GM19035 (cell line): Measurements from ENCODE around the gene GSG1.

Source experiments
- ATAC-seq: cut with Tn5 transposase; IDR thresholded peaks from one replicate; pipeline ENCODE4 v1.9.1; 2021; ENCODE audit not compliant: unreplicated experiment

GSG1 gene

DNA sequence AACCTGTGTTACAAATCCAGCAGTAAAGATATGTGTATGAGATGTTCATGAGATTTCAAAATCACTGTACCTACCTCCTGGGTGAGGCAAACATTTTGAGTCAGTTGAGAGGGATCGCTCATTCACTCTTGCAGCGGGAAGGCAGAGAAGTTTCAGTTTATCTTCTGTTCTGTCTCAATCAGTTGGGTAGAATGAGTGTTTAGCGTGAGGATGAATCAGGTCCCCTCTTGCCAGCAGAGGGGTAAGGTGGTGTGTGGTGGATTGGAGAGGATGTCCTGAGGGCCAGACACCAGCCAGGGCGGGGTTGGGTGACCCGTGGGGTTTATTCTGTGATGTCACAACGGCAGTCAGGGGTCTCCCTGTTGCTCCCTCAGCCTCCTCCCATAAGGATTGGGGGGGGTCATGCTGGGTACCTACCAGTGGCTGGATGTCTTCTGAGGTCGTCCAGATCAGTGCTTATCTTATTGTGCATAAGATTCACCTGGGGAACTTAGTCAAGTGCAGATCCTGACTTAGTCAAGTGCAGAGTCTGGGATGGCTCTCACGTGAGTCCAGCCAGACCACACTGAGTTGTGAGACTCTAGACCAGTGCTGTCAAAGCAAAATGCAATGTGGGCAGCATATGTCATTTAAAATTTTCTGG is at the start of gene GSG1:
Gene GSG1, minus strand, starts transcription at position 277 of the 643 bp plus-strand sequence. Its CDS starts 155 bp downstream, at position 122.
- no peak for ATAC-seq

DNA sequence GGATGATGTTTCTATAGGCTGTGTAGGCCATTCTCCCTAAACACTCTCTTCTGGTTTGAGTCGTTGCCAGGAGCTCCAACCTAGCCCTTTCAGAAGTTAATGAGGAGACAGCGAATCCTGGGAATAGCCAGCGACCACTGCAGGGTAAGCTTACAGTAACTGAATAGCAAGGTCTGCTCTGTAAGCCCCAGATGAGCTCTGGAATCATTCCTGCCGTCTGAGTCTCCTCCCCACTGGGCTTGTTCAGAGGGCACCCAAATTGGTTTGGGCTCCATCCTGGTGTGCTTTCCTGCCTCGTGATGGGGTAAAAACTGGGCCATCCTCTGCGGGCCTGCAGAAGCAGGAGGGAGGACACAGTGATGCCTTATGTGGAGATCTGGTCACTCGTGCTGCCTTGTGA is 49.7 kb upstream of the GSG1 start:
- ATAC-seq = no peak

DNA sequence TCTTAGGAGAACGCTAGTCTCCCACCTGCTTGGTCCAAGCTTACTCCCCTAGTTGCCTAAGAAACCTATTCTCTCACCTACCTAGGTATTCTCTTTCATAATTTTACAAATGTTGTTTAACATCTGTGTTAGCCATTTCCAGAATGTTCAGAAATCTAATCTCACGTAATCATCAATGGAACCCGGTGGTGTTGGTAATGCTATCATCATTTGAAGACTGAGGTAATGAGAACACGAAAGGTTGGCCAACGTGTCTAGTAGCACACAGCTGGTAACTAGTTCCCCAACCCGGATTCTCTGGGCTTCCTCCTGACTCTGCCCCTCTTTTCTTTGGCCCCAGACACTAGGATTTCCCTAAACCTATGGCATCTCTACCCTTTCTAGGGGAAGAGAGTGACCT is 49.3 kb upstream of the GSG1 start:
- no peak for ATAC-seq

DNA sequence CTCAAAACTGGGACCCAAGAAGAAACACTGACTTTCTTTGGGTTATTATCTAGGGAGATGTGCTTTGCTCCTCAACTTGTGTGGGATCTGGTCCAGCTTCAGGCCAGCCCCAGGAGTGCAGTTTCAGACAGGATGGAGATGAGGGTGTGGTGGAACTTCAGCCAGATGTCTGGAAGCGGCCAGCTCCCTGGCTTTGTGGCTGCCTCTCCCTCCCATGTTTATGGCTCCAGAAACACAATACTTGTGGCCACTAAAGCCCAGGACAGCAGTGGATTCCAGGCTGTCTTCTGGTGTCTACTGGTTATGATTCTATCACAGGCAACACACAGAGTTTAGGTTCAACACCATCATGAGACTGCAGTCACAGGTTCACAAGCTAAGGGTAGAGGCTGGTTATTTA is 48.8 kb upstream of the GSG1 start:
- no peak for ATAC-seq

DNA sequence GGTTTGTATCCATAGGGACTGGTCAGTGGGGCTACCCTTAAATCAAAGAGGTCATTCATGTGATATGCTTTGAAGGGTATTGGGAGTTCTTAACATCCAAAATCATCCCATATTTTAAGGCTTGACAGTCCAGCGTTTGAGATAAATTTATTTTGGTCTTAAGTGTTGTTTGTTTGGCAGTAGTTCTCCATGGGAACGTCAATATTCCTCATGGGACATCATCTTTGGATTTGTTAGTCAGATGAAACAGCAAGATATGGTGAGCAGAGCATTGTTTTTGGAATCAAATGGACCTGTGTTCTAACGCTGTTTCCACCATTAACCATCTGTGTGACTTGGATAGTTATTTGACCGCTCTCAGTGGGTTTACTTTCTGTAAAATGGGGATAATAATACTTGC is 45.9 kb upstream of the GSG1 start:
- ATAC-seq = no peak

DNA sequence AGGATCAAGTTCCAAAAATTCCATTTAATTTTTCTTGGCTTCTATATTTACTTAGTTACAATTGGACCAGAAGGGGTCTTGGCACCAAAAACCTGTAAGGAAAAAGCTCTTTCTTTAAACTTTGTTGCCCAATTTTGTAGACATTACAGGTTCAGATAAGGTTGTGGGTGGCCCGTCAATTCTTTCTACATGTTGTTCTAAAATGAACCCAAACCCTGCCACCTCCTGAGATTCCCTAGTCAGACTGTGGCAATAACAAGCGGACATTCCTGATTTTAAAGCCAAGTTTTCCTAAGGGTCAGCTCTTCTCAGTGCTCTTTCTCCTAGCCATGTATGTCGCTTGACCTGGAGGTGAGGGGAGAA is 45.0 kb upstream of the GSG1 start:
- ATAC-seq = no peak

DNA sequence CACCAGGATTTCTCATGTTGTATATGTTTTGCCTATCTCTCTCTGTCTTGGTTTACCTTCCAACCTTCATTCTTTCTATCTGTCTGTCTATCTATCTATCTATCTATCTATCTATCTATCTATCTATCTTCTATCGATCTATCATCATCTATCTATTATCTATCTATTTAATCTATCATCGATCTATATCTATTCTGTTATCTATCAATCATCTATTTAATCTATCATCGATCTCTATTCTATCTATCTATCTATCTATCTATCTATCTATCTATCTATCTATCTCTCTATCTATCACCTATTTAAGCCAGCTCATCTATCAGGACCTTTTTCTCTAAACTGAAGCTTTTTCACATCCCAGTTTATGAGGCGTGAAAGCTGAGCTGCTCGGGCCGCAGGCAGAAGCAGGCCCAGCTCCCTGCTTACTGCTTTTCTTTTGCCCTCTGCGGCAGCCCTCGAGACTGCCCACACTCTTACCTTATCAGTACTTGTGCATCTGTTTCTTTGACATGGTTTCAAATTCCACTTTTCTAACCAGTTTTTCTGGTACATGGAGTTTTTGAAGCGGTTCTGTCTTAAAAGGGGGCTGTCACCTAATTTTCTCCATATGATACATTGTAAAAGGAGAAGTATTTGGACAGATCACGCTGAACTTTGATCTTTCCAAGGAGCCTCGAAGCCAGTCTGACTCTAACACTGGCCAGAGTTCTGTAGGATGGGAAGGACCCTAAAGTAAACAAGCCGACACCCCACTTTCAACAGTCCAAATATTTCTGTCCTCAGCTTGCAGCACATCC is 44.4 kb upstream of the GSG1 start:
- ATAC-seq = no peak

DNA sequence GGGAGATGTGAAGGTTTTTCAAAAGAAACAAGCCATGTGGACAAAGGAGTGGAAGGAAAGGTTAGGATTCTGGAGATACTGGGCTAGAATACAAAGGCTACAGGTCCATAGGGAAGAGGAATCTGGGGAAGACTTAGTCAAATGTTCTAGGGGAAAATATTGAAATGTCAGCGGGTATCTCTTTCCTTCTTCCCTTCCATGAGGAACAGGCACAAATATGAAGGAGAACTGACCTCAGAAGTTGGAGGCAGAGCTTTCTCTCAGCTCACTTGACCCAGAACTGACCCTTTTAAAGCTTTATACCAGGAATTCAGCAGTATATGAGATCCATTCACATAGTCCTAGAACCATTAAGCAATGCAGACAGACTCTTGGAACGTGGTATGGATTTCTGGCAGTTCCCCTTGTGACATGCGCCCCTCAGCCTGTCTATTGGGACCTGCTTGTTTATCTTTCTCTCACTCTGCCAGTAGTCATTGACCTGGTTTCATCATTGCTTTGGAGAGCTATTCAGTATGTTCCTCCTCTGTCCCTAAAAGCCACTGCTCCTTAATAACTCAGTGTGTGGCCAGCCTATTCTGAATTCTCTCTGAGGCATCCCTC is 43.0 kb upstream of the GSG1 start:
- no peak for ATAC-seq

DNA sequence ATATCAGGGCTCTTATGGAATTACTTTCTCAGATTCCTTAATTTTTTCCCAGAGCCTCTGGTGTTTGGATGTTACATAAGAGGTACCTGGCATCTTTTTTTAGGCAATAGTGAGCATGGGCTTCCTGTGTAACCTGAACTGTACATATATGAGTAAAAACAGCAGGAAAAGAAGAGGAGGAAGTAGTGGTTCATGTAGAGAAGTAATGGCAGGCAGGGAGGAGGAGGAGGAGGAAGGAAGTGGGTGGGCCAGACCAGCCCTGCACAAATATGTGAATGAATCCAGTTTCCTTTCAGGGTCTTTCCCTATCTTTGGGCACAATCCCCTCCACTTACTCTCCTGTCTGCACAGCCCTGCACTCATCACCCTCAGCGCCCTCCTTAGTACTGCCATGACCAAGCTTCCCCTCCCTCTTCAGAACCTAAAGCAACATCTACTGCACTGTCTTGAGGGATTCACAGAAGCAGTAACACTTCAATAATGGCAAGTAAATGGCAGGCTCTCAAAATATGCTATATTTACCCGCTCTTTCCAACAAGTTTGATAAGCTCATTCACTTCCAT is 40.9 kb upstream of the GSG1 start:
- no peak for ATAC-seq

DNA sequence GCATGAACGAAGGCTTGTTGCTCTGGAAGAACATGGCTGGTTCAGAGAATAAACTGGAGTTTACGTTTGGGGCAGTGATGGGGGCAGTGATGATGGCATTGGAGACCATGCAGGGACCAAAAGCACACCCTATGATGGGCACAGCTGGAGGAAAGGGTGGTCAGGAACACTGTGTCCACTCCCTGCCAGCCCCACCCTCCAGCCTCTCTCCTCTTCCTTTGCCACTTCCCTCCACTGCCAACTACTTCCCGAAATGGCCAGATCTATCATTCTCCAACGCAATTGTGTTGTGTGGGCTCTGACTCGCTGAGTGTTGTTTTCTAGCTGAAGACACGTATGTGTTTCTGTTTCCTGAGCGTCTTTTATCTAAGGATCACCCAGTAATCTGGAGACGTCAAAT is 39.3 kb upstream of the GSG1 start:
- ATAC-seq = no peak

DNA sequence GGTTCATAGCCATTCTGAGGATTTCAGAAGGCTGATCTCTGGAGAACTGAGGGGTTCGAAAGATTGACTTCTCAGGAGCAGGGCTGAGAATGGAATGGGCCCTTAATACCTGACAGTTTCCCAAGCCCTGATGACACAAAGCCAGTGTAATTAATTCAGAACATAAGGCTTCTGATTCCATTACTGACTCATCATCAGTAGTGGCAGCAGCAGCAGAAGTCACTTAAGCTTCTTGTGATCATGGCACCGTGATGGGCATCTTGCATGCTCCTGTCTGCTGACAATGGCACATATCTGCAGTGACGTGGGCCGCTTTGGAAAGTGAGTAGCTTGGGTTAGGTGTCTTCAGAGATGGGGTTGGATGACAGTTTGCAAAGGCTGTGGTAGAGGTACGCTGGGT is 38.2 kb upstream of the GSG1 start:
- no peak for ATAC-seq

DNA sequence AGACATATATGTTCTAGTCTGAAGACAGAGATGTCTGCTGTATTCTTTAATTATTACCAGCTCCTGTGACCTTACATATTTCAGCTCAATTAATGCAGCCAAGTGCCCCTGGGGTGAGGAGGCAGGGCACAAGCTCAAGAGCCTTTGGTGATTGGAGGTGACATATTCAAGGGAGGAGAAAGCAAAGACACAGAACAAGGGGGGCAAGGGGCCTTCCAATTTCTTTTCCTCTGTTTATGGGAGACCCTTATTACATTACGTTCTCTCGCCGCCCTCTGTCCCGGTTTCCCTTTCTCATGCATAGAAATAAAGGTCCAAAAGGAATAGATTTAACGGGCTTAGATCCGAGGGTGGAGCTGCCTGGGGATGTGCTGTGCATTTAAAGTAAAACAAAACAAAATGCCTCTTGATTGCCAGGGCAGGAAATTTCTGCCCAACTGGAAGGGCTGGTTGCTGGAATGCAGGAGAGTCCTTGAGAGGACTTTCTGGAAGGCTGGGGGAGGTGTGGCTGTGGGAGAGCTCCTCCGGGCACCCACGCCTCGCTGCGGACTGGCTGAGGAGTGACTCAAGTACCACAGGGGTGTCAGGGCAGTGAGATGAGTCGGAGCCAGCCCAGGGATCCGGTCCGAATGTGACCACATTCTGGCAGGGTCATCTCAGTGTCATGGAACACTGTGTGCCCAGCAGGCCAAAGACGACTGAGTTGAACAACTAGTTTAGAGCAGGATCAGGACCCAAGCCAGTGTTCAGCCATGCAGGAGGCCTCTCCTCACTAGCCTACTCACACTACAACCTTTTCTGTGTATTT is 32.1 kb upstream of the GSG1 start:
- no peak for ATAC-seq

DNA sequence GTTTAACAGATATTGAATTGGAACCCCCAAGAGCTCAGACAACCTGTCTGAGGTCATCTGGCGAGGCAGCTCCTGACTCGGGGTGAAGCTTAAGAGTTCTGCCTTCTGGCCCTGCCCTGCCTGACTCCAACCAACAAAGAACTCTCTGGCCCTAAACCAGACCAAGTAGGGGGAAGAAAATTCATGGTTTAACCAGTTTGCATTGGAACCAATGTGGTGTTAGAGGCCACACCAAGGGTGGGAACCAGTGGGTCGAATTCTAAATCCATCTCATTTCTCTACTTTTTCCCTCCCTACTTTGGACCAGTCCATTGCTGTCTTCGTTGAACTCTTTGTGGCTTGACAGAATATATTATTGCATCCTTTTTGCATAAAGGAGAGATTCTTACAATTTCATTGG is 30.4 kb upstream of the GSG1 start:
- no peak for ATAC-seq

DNA sequence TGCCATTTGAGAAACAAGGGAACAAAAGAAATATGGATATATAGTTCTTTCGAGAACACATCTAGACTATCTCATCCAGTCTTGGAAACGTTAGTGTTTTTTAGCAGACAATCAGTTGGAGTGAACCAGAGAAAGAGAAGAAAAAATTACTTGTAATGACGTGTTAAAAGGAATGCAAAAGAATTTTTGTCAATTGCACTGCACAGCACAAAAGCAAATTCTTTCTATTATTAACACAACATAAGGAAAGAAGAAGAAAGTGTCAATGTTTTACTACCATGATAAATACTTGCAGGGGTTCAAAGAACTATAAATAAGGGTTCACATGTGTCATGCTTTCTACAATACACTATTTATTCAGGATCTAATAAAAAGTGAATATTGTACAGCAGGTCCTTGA is 27.5 kb upstream of the GSG1 start:
- ATAC-seq = no peak

DNA sequence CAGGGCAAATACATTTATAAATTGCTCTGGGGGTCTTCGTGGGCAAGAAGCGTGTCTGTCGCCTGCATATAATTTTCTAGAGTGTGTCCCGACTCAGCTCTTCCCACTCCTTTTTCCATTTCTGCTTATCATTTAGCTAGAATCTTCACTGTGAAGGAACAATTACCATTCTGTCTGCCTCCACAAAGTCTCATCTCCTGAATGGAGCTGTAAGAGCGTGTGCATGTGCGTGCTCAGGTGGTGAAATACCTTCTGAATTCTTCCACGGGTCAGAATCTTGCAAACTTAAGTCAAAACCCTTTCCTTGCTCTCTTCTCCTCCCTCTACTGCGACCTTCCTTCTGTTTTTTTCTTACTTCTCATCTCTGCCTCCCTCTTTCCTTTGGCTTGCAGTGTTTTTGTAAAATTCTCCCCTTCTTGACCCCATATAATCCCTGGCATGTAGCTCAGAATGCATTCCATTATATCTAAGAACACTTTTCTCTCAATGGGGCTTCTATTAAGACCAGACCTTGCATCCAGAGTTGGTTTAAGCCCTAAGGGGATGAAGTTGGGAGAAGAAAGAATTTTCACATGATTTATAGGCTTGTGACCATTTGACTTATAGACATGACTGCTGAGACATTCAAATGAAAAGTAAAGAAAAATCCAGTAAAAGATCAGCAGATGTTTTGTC is 25.0 kb upstream of the GSG1 start:
- ATAC-seq = no peak

DNA sequence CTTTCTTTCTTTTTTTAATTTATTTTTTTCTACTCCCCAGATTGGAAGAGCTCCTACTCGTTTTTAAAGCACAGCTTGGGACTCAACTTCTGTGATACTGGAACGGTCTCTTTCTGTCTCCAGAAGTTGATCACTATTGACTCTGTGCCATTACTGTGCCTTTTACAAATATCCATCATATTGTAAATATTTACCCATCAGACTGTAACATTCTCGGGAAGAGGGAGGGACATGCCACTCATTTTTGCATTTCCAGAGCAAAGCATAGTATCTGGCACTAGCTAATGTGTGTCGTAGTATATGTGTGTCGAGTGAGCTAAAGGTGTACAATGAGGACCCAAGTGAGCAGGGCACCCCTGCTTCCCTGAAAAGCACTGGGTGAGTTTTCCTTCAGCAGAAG is 24.0 kb upstream of the GSG1 start:
- no peak for ATAC-seq

DNA sequence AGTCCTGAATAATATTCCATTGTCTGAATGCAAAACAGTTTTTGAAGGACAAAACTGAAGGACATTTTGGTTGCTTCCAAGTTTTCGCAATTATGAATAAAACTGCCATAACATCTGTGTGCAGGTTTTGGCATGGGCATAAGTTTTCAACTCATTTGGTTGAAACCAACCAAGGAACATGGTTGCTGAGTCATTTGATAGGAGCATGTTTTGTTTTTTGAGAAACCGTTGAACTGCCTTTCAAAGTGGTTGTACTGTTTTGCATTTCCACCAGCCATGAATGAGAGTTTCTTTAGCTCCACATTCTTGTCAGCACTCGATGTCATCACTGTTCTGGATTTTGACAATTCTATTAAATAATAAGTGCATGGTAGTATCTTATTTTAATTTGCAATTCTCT is 23.0 kb upstream of the GSG1 start:
- ATAC-seq = no peak

DNA sequence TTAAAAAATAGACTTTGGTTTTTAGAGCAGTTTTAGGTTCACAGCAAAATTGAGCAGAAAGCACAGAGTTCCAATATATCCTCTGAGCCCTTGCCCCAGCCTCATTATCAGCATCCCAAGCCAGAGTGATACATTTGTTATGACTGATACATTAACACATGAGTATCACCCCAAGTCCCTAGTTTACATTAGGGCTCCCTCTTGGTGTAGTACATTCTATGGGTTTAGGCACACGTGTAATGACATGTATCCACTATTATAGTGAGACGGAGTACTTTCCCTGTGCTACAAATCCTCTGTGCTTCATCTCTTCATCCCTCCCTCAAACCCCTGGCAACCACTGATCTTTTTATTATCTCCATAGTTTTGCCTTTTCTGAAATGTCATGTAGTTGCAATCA is 22.5 kb upstream of the GSG1 start:
- ATAC-seq = no peak

DNA sequence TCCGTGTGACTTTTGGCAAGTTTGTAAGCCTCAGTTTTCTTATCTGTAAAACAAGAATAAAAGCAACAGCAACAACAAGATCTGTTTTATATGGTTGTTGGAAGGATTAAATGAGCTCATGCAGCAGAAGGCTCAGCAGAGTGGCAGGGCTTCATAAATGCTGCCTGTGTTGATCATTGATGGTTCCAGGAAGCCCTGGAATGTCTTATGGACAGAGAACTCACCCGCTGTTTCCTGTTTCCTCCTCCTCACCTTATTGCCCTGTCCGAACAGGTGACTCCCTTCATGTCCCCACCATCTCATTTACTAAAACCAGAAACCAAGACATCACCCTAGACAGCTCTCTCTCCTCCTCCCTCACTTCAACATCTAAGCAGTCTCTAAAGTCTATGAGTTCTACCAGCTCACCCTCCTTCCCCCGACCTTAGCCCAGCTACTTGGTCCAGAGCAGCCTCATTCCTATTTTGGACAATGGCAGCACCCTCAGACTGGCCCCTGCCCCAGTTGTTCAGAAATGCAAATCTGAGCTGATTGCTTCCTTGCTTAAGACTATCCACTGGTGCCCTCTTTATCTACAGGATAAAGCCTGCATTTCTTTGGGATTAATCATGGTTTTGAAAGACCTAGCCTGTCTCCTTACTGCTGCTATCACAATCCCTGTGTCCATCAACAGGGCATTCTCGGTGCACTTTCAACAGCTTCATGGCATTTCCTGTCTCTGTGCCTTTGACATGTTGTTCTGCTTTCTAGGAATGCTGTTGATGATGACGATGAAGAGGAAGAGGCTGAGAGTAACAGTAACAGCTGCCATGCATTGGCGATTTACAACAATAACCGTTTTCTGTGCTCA is 21.4 kb upstream of the GSG1 start:
- no peak for ATAC-seq

DNA sequence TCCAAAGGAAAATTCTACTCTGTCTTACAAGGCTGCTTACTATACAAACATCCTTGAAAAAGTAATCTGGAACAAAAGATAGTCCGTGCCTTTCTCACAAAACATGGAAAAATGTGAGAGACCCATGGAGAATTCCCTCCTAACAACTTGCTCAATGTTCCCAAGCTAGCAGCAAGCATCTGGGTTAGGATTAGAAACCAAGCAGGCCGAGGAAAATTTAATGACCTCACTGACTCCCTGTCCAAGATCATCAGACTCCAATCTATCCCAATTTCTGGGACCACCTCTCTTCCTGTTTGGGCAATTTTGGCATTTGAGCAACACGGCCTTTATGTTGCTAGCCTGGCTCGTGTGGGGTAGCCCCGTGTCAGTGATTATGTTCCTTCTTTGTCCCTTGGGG is 18.1 kb upstream of the GSG1 start:
- ATAC-seq = no peak
